HepG2 (cell line): ENCODE results near the gene TAF12. TPM values are rescaled to one million over a fixed set of nuclear protein-coding genes. Genes with fewer than 3 reads are reported as not detected.

Experiments
- DNMT3B ChIP-seq: conservative IDR thresholded peaks from 2 replicates; pipeline ENCODE4 v1.6.1; 2016; ENCODE audit warnings: missing biosample characterization, control low read depth
- KLF6 ChIP-seq: IDR thresholded peaks from 2 replicates; pipeline ENCODE4 v1.8.0; 2016; ENCODE audit warnings: missing biosample characterization, missing genetic modification reagents
- MBD4 ChIP-seq: IDR thresholded peaks from 2 replicates; pipeline ENCODE4 v1.6.1; 2012; ENCODE audit warnings: low read length, inconsistent platforms, borderline replicate concordance
- MEF2D ChIP-seq: sonication (generic); formaldehyde crosslinking; IDR thresholded peaks from 2 replicates; pipeline ENCODE4 v1.5.1; 2020; ENCODE audit warnings: mild to moderate bottlenecking, missing genetic modification reagents
- MTF1 ChIP-seq: sonication (generic); formaldehyde crosslinking; IDR thresholded peaks from 2 replicates; pipeline ENCODE4 v1.5.0; 2020; ENCODE audit warnings: missing genetic modification reagents
- PAWR ChIP-seq: sonication (generic); formaldehyde crosslinking; IDR thresholded peaks from 2 replicates; pipeline ENCODE4 v1.4.0; 2020; ENCODE audit warnings: missing genetic modification reagents, mild to moderate bottlenecking, borderline replicate concordance
- RBFOX2 ChIP-seq: fragments of 200-400 bp; formaldehyde crosslinking; IDR thresholded peaks from 2 replicates; pipeline ENCODE4 v1.6.1; 2017; ENCODE audit warnings: low read depth, mild to moderate bottlenecking, low read length
- ZBTB8A ChIP-seq: sonication (generic); formaldehyde crosslinking; IDR thresholded peaks from 2 replicates; pipeline ENCODE4 v1.4.0; 2020; ENCODE audit warnings: mild to moderate bottlenecking, low read depth, missing genetic modification reagents, borderline replicate concordance
- ZKSCAN5 ChIP-seq: sonication (generic); formaldehyde crosslinking; IDR thresholded peaks from 2 replicates; pipeline ENCODE4 v1.5.1; 2020; ENCODE audit warnings: mild to moderate bottlenecking, missing genetic modification reagents
- ZNF263 ChIP-seq: sonication (generic); formaldehyde crosslinking; IDR thresholded peaks from 2 replicates; pipeline ENCODE4 v1.4.0; 2020; ENCODE audit warnings: missing genetic modification reagents
- ZNF543 ChIP-seq: sonication (generic); formaldehyde crosslinking; IDR thresholded peaks from 2 replicates; pipeline ENCODE4 v1.4.0; 2020; ENCODE audit warnings: mild to moderate bottlenecking, missing genetic modification reagents
- ZNF747 ChIP-seq: sonication (generic); formaldehyde crosslinking; IDR thresholded peaks from 2 replicates; pipeline ENCODE4 v1.8.1; 2023; ENCODE audit warnings: missing genetic modification reagents, mild to moderate bottlenecking, borderline replicate concordance
- polyA plus RNA-seq, 8 experiments: library from polyadenylated mRNA; depleted of rRNA in 3 of 8; stranded (reverse) in 7 of 8; unstranded in 1 of 8; fragments of >200 nt; fragmentation: Illumina TruSeq in 4 of 8; extraction: Trizol in 4 of 8; gene quantifications; 2 replicates each; pipeline versions ENCODE4 v1.2.1 to v1.2.3, GENCODE V29; 2011 to 2016; ENCODE audit warnings: low read depth in 4 of 8, missing spikeins in 1 of 8, mixed read lengths in 1 of 8; ENCODE audit not compliant: insufficient read depth in 1 of 8
- total RNA-seq, 5 experiments: library from RNA; depleted of rRNA; stranded (reverse); fragments of >200 nt; fragmentation: Illumina TruSeq; extraction: Trizol; gene quantifications; 2 replicates each; pipeline ENCODE4 v1.2.3, GENCODE V29; 2016; ENCODE audit warnings: low read depth in 1 of 5
- TF ChIP-seq, protein P1 (sequence below): sonication (generic); formaldehyde crosslinking; IDR thresholded peaks from 2 replicates; pipeline ENCODE4 v1.4.0; 2020; ENCODE audit warnings: missing genetic modification reagents, borderline replicate concordance
- TF ChIP-seq, protein P2 (sequence below): sonication (generic); formaldehyde crosslinking; IDR thresholded peaks from 2 replicates; pipeline ENCODE4 v1.5.1; 2020; ENCODE audit warnings: mild to moderate bottlenecking, missing genetic modification reagents
- TF ChIP-seq, protein P3 (sequence below): sonication (generic); formaldehyde crosslinking; IDR thresholded peaks from 2 replicates; pipeline ENCODE4 v1.8.1; 2023; ENCODE audit warnings: mild to moderate bottlenecking, inconsistent platforms, moderate library complexity, missing genetic modification reagents, borderline replicate concordance
- TF ChIP-seq, protein P4 (sequence below): sonication (generic); formaldehyde crosslinking; IDR thresholded peaks from 2 replicates; pipeline ENCODE4 v1.5.1; 2020; ENCODE audit warnings: missing genetic modification reagents, mild to moderate bottlenecking, borderline replicate concordance

The TAF12 gene
- total and polyA plus RNA-seq, 2 of the 13 experiments (the other 11 are each of a cell fraction or from before 2014, with no cell fraction given), result 16.3 to 17.1 TPM

DNA sequence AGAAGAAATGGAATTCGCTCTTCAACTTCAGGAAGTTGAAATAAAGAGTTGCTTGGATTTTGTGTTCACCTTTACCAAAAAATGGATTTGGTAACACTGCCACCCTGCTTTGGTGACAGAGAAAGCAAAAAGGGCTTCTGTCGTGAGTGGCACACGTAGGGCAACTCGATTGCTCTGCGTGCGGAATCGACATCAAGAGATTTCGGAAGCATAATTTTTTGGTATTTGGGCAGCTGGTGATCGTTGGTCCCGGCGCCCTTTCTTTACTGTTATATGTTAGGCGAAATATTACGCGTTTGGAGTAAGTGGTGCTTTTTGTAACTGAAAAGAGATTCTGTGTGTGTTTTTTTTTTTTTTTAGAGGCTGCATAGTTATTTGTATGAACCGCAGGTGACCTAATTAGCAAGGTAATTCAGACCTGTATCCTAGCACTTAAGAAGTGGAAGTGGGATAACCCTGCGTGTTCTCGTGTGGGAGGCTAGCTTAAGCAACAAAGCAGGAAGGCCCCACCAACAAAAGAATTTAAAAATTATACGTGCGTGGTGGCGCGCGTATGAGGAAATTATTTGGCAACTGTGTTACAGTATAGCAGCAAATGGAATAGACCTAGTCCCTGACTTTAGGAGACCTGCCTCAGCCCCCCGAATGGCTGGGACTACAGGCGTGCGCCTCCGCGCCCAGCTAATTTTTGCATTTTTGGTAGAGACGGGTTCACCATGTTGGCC is 5.8 kb upstream of the TAF12 start, which contains the start of gene RNU11 (continued):
- TF ChIP-seq, protein P1, sequence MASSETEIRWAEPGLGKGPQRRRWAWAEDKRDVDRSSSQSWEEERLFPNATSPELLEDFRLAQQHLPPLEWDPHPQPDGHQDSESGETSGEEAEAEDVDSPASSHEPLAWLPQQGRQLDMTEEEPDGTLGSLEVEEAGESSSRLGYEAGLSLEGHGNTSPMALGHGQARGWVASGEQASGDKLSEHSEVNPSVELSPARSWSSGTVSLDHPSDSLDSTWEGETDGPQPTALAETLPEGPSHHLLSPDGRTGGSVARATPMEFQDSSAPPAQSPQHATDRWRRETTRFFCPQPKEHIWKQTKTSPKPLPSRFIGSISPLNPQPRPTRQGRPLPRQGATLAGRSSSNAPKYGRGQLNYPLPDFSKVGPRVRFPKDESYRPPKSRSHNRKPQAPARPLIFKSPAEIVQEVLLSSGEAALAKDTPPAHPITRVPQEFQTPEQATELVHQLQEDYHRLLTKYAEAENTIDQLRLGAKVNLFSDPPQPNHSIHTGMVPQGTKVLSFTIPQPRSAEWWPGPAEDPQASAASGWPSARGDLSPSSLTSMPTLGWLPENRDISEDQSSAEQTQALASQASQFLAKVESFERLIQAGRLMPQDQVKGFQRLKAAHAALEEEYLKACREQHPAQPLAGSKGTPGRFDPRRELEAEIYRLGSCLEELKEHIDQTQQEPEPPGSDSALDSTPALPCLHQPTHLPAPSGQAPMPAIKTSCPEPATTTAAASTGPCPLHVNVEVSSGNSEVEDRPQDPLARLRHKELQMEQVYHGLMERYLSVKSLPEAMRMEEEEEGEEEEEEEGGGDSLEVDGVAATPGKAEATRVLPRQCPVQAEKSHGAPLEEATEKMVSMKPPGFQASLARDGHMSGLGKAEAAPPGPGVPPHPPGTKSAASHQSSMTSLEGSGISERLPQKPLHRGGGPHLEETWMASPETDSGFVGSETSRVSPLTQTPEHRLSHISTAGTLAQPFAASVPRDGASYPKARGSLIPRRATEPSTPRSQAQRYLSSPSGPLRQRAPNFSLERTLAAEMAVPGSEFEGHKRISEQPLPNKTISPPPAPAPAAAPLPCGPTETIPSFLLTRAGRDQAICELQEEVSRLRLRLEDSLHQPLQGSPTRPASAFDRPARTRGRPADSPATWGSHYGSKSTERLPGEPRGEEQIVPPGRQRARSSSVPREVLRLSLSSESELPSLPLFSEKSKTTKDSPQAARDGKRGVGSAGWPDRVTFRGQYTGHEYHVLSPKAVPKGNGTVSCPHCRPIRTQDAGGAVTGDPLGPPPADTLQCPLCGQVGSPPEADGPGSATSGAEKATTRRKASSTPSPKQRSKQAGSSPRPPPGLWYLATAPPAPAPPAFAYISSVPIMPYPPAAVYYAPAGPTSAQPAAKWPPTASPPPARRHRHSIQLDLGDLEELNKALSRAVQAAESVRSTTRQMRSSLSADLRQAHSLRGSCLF, result 0 out of 2 replicates have a peak, but pooled peaks have one; percentile 67
- no peak; the same call in 1 of the 2 replicates for TF ChIP-seq ZNF263 (CRISPR knock-in tag)
- peak; percentile 99; the same call in 1 of the 2 replicates for TF ChIP-seq MBD4
- TF ChIP-seq, protein P2, sequence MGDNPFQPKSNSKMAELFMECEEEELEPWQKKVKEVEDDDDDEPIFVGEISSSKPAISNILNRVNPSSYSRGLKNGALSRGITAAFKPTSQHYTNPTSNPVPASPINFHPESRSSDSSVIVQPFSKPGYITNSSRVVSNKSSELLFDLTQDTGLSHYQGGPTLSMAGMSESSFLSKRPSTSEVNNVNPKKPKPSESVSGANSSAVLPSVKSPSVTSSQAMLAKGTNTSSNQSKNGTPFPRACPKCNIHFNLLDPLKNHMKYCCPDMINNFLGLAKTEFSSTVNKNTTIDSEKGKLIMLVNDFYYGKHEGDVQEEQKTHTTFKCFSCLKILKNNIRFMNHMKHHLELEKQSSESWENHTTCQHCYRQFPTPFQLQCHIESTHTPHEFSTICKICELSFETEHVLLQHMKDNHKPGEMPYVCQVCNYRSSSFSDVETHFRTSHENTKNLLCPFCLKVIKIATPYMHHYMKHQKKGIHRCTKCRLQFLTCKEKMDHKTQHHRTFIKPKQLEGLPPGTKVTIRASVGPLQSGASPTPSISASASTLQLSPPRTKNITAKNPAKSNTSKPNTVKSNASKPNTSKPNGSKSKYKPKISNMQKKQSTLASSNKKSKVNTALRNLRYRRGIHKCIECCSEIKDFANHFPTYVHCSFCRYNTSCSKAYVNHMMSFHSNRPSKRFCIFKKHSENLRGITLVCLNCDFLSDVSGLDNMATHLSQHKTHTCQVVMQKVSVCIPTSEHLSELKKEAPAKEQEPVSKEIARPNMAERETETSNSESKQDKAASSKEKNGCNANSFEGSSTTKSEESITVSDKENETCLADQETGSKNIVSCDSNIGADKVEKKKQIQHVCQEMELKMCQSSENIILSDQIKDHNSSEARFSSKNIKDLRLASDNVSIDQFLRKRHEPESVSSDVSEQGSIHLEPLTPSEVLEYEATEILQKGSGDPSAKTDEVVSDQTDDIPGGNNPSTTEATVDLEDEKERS (CRISPR knock-in tag), result peak; percentile 88; the same call in 1 of the 2 replicates
- peak; percentile 63 for TF ChIP-seq ZNF747 (CRISPR knock-in tag)
- 0 out of 2 replicates have a peak, but pooled peaks have one; percentile 66 for TF ChIP-seq PAWR (CRISPR knock-in tag)
- TF ChIP-seq ZBTB8A (CRISPR knock-in tag), result 0 out of 2 replicates have a peak, but pooled peaks have one; percentile 79
- TF ChIP-seq ZNF543, result peak; percentile 83; the same call in 1 of the 2 replicates
- peak; percentile 93 for TF ChIP-seq RBFOX2
- TF ChIP-seq MEF2D (CRISPR knock-in tag), result peak; percentile 58
- TF ChIP-seq MTF1 (CRISPR knock-in tag), result peak; percentile 90
- peak; percentile 93; the same call in 1 of the 2 replicates for TF ChIP-seq KLF6 (CRISPR knock-in tag)
- peak; percentile 95 for TF ChIP-seq DNMT3B (CRISPR knock-in tag)
- TF ChIP-seq, protein P3, sequence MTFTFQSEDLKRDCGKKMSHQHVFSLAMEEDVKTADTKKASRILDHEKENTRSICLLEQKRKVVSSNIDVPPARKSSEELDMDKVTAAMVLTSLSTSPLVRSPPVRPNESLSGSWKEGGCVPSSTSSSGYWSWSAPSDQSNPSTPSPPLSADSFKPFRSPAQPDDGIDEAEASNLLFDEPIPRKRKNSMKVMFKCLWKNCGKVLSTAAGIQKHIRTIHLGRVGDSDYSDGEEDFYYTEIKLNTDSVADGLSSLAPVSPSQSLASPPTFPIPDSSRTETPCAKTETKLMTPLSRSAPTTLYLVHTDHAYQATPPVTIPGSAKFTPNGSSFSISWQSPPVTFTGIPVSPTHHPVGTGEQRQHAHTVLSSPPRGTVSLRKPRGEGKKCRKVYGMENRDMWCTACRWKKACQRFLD (CRISPR knock-in tag), result no peak
- TF ChIP-seq ZKSCAN5 (CRISPR knock-in tag), result no peak
- TF ChIP-seq, protein P4, sequence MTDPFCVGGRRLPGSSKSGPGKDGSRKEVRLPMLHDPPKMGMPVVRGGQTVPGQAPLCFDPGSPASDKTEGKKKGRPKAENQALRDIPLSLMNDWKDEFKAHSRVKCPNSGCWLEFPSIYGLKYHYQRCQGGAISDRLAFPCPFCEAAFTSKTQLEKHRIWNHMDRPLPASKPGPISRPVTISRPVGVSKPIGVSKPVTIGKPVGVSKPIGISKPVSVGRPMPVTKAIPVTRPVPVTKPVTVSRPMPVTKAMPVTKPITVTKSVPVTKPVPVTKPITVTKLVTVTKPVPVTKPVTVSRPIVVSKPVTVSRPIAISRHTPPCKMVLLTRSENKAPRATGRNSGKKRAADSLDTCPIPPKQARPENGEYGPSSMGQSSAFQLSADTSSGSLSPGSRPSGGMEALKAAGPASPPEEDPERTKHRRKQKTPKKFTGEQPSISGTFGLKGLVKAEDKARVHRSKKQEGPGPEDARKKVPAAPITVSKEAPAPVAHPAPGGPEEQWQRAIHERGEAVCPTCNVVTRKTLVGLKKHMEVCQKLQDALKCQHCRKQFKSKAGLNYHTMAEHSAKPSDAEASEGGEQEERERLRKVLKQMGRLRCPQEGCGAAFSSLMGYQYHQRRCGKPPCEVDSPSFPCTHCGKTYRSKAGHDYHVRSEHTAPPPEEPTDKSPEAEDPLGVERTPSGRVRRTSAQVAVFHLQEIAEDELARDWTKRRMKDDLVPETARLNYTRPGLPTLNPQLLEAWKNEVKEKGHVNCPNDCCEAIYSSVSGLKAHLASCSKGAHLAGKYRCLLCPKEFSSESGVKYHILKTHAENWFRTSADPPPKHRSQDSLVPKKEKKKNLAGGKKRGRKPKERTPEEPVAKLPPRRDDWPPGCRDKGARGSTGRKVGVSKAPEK (CRISPR knock-in tag), result no peak
